Spleen (tissue), 11 donors: Measurements from ENCODE around the gene MAPKAP1. TPM values are rescaled to one million over a fixed set of nuclear protein-coding genes. Genes with fewer than 3 reads are reported as not detected.

Source experiments
- DNase-seq: peaks from one replicate; pipeline ENCODE4 v3.0.0-alpha.2; 2020
- H3K27ac ChIP-seq, 8 donors: fragments of 200-600 bp; sonication (generic) in 7 of 8; 1 replicate in 4 of 8; 2 replicates in 4 of 8; pipeline versions ENCODE4 v1.5.0 to v1.8.0; 2016 to 2021; ENCODE audit warnings: inconsistent platforms in 4 of 8, mild to moderate bottlenecking in 4 of 8, moderate library complexity in 1 of 8
- H3K27me3 ChIP-seq, 7 donors: fragments of 200-600 bp; sonication (generic) in 6 of 7; replicated peaks in 1 of 7; 1 replicate in 4 of 7; 2 replicates in 3 of 7; pipeline versions ENCODE4 v1.5.0 to v1.8.0; 2016 to 2021; ENCODE audit warnings: inconsistent platforms in 3 of 7, mild to moderate bottlenecking in 1 of 7
- H3K36me3 ChIP-seq, 6 donors: fragments of 200-600 bp; sonication (generic) in 5 of 6; 1 replicate in 4 of 6; 2 replicates in 2 of 6; pipeline versions ENCODE4 v1.5.0 to v1.8.0; 2016 to 2021; ENCODE audit warnings: inconsistent platforms in 2 of 6
- H3K4me1 ChIP-seq, 6 donors: fragments of 200-600 bp; sonication (generic) in 5 of 6; 1 replicate in 3 of 6; 2 replicates in 3 of 6; pipeline versions ENCODE4 v1.5.0 to v1.8.0; 2016 to 2021; ENCODE audit warnings: inconsistent platforms in 3 of 6
- H3K4me3 ChIP-seq, 8 donors: fragments of 200-600 bp; sonication (generic) in 7 of 8; 1 replicate in 4 of 8; 2 replicates in 4 of 8; pipeline versions ENCODE4 v1.5.0 to v1.8.0; 2016 to 2021; ENCODE audit warnings: inconsistent platforms in 4 of 8, mild to moderate bottlenecking in 4 of 8, moderate library complexity in 2 of 8
- H3K9me3 ChIP-seq, 8 donors: fragments of 200-600 bp; sonication (generic) in 7 of 8; 1 replicate in 4 of 8; 2 replicates in 4 of 8; pipeline versions ENCODE4 v1.5.0 to v1.8.0; 2016 to 2021; ENCODE audit warnings: inconsistent platforms in 4 of 8
- POLR2A ChIP-seq, 3 donors: fragments of 450-650 bp; IDR thresholded peaks; one replicate each; pipeline ENCODE4 v1.5.1; 2017; ENCODE audit warnings: antibody characterized with exemption in 3 of 3, mild to moderate bottlenecking in 1 of 3
- POLR2AphosphoS5 ChIP-seq, 3 donors: sonication (generic); formaldehyde crosslinking; IDR thresholded peaks; one replicate each; pipeline ENCODE4 v1.5.1; 2017; ENCODE audit warnings: antibody characterized with exemption in 3 of 3
- WGBS, 5 donors: extraction: QIAGEN DNeasy Blood & Tissue Kit in 3 of 5; methylation state at CpG; one replicate each; pipeline versions ENCODE4 v1.1.5 to v1.1.7; 2013 to 2018; 5-methylcytosine and 5-hydroxymethylcytosine counted together
- intact Hi-C: fragments of 100-400 bp; cut with DNase I; formaldehyde crosslinking; loops from one replicate; pipeline ENCODE4 v1.15.0; 2023; ENCODE audit warnings: low total_unique reads
- polyA plus RNA-seq, 3 donors: library from polyadenylated mRNA; stranded (reverse); fragments of 200-250 nt; gene quantifications; one replicate each; pipeline ENCODE4 v1.2.1, GENCODE V29; 2013
- total RNA-seq, 7 donors: library from RNA; depleted of rRNA in 3 of 7; stranded (reverse); fragments of >200 nt in 3 of 7; fragmentation: NEBNext Ultra II Directional in 4 of 7; extraction: Animal tissue kit (Norgen Biotek cat#: 25700) in 4 of 7; gene quantifications; one replicate each; pipeline versions ENCODE4 v1.1.0 to v1.2.1, GENCODE V29; 2016 to 2021
- TF ChIP-seq, protein P1 (sequence below), 11 experiments: fragments of 200-600 bp in 7 of 11; fragments of 450-650 bp in 4 of 11; sonication (generic) in 4 of 11; IDR thresholded peaks in 8 of 11; conservative IDR thresholded peaks in 3 of 11; 1 replicate in 7 of 11; 2 replicates in 4 of 11; pipeline versions ENCODE4 v1.4.0 to v1.8.0; 2016 to 2021; ENCODE audit warnings: antibody characterized with exemption in 11 of 11, inconsistent platforms in 4 of 11, mild to moderate bottlenecking in 1 of 11
- donor health status: healthy with polysubstance abuse.
- donor health status: DM: no; HTN: no; CAD: no; lungs with moderate emphysema.
- donor health status: DM: no; HTN: no; CAD: no.
- donor health status: Bipolar disorder and iron deficiency.
- donor health status: healthy.
- donor health status: DM: no; HTN: no; CAD: no.
- donor health status: DM: yes; HTN: yes; CAD: no.

MAPKAP1 gene
- total and polyA plus RNA-seq, 10 donors, result 37.2 to 77.2 (median 60.4) TPM

DNA sequence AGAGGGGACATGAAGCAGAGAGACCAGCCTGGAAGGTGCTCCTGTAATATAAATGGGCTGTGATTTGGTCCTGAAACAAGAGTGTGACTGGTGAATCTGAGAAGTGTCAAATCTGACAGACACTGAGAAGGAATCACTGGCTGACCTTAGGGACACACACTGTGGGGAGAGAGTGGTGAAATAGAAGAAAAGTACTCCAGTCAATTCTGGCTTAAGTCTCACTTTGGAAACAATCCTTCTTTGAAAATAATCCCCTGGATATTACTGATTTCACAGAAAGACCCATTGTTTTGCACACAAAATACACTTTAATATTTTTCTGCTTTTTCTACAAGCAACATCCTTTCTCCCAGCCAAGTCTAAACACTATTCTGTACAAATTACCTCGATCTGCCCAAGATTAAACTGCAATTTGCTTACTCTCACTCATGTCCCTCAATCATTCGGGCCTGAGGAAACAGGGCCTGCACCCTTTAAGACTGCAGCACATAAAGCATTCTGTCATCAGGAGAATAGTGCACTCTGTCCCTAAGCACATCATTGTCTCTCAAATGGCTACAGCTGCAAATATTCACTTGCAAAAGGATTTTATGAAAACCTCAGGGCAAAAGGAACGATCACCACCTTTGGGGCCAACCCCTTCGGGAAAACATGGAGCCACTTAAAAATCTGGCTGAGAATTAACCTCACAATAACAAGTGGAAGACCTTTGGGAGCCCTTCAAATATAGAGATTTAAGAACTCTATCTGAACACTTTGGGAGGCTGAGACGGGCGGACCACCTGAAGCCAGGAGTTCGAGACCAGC, 68.6 kb downstream of the MAPKAP1 start:
- Histone ChIP-seq H3K4me1 (peaks cover 34 to 76% (median 54%) of the 10 kb centered on the region in 6 donors), H3K27me3 (no peaks in the 10 kb centered on the region), H3K9me3 (no peaks in the 10 kb centered on the region), H3K27ac (no peak overlapping the region), H3K36me3 (no peaks in the 10 kb centered on the region), H3K4me3 (no peak overlapping the region)
- no peak for DNase-seq
- intact Hi-C loops, result loop anchor here (10.0 kb wide), 1 partner anchor 84 kb away; no protein-coding TSS in a partner anchor
- 90 to 95% (median 93%) methylated on average over 7 of the region's 7 CpGs for WGBS, 5 donors
- no peak for TF ChIP-seq POLR2AphosphoS5 (IDR thresholded peaks at IDR 0.05)
- no peak for TF ChIP-seq POLR2A (IDR thresholded peaks at IDR 0.05)
- TF ChIP-seq, protein P1, sequence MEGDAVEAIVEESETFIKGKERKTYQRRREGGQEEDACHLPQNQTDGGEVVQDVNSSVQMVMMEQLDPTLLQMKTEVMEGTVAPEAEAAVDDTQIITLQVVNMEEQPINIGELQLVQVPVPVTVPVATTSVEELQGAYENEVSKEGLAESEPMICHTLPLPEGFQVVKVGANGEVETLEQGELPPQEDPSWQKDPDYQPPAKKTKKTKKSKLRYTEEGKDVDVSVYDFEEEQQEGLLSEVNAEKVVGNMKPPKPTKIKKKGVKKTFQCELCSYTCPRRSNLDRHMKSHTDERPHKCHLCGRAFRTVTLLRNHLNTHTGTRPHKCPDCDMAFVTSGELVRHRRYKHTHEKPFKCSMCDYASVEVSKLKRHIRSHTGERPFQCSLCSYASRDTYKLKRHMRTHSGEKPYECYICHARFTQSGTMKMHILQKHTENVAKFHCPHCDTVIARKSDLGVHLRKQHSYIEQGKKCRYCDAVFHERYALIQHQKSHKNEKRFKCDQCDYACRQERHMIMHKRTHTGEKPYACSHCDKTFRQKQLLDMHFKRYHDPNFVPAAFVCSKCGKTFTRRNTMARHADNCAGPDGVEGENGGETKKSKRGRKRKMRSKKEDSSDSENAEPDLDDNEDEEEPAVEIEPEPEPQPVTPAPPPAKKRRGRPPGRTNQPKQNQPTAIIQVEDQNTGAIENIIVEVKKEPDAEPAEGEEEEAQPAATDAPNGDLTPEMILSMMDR (IDR thresholded peaks at IDR 0.05 in 8 of 11, conservative IDR thresholded peaks at IDR 0.05 in 3 of 11), result no peak

DNA sequence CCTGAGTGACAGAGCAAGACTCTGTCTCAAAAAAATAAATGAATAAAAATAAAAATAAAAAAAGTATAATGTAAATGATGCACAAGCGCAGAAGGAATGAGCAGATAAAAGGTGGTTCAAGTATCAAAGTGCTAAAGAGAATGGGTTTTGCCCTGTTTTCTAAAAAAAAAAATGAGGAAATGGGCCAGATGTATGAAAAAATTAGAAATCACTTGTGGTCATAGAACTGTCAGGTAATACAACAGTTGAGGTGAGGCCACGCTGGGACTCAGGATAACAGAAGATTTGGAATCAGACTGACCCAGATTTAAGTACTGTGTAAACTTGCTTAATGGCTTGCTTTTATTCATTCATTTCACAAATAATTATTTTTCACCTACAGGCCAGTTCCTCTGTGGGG, 69.8 kb downstream of the MAPKAP1 start:
- no peaks in the 10 kb centered on the region for H3K27me3 ChIP-seq
- H3K9me3 ChIP-seq, result no peaks in the 10 kb centered on the region
- peaks cover 46 to 85% (median 66%) of the 10 kb centered on the region in 6 donors for H3K4me1 ChIP-seq
- DNase-seq, result no peak
- H3K4me3 ChIP-seq, result no peak overlapping the region
- TF ChIP-seq POLR2AphosphoS5 (IDR thresholded peaks at IDR 0.05) (no peak), POLR2A (IDR thresholded peaks at IDR 0.05) (no peak)
- TF ChIP-seq, protein P1 (IDR thresholded peaks at IDR 0.05 in 8 of 11, conservative IDR thresholded peaks at IDR 0.05 in 3 of 11), result no peak
- H3K27ac ChIP-seq, result no peak overlapping the region
- WGBS, 5 donors, result 57 to 73% (median 64%) methylated on average over 2 of the region's 2 CpGs
- intact Hi-C loops, result loop anchor here (10.0 kb wide), 1 partner anchor 82 kb away; no protein-coding TSS in a partner anchor
- H3K36me3 ChIP-seq, result no peaks in the 10 kb centered on the region

DNA sequence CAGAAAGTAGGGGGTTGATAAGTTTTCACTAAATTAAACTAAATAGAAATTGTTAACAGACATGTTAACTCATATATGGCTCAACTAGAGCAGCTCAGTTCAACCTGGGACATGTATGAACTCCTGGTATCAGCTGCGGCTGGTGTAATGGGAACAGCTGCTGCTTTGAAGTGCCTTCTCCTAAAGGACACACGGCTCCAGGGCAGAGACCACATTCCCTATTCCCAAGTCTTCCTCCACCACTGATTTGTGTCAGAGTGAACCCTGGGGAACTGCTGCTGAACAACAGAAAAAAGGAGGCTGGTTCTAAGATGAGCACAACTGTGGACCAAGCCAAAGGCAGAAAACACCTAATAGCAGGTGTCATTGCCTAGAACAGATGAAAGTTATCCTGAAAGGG, 71.1 kb downstream of the MAPKAP1 start:
- DNase-seq, result no peak
- Histone ChIP-seq H3K27ac (no peak overlapping the region), H3K4me1 (peaks cover 55 to 92% (median 79%) of the 10 kb centered on the region in 6 donors), H3K9me3 (no peaks in the 10 kb centered on the region), H3K36me3 (no peaks in the 10 kb centered on the region), H3K4me3 (no peak overlapping the region), H3K27me3 (no peaks in the 10 kb centered on the region)
- WGBS, 5 donors, result 76 to 95% (median 82%) methylated on average over 2 of the region's 2 CpGs
- TF ChIP-seq, protein P1 (IDR thresholded peaks at IDR 0.05 in 8 of 11, conservative IDR thresholded peaks at IDR 0.05 in 3 of 11), result no peak
- TF ChIP-seq POLR2AphosphoS5 (IDR thresholded peaks at IDR 0.05) (no peak), POLR2A (IDR thresholded peaks at IDR 0.05) (no peak)
- intact Hi-C loops, result loop anchor here (10.0 kb wide), 1 partner anchor 81 kb away; no protein-coding TSS in a partner anchor

DNA sequence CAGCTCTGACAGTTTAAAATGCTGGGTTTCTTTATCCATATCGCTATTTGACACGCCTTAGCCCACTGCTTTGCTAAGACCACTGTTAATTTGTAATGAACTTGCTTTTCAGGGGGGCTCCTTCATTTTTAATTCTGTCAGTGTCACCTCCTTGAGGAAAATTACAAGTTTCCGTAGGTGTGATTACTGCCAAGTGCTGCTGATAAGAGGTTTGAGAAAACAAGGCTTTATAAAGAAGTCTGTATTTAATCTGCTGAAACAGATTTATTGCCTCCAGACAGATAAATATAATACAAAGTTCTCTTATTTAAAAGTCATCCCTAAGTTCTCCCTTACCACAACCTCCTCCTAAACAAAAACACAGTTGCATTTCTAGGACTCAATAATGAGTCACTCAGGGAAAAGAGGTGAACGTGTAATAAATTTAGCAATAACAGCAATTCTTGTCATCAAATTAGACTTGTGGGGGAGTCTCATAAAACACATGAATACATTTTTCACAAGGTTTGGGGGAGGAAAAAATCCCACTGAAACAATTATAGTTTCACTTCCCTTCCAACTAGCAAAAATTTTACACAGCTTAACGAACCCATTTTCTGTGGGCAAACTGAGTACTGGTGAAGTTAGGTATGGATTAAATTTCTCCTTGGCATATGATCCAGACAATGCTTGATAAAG, 72.8 kb downstream of the MAPKAP1 start:
- Histone ChIP-seq H3K9me3 (no peaks in the 10 kb centered on the region), H3K36me3 (no peaks in the 10 kb centered on the region), H3K4me3 (no peak overlapping the region), H3K27me3 (no peaks in the 10 kb centered on the region), H3K4me1 (peaks cover 63 to 100% (median 88%) of the 10 kb centered on the region in 6 donors), H3K27ac (no peak overlapping the region)
- intact Hi-C loops, result loop anchor here (10.0 kb wide), 1 partner anchor 79 kb away; no protein-coding TSS in a partner anchor
- DNase-seq, result no peak
- 67 to 73% (median 70%) methylated on average over 5 of the region's 5 CpGs for WGBS, 5 donors
- no peak for TF ChIP-seq POLR2A (IDR thresholded peaks at IDR 0.05)
- TF ChIP-seq POLR2AphosphoS5 (IDR thresholded peaks at IDR 0.05), result no peak
- TF ChIP-seq, protein P1 (IDR thresholded peaks at IDR 0.05 in 8 of 11, conservative IDR thresholded peaks at IDR 0.05 in 3 of 11), result no peak
